Loucy (cell line): ENCODE results near the gene NCMAP.

Experiments
- H2AFZ ChIP-seq: fragments of 200-600 bp; sonication (generic); 2 replicates; pipeline ENCODE4 v1.6.0; 2016; ENCODE audit warnings: antibody characterized with exemption, mild to moderate bottlenecking, low read length, moderate library complexity
- H3F3A ChIP-seq: fragments of 200-600 bp; 2 replicates; pipeline ENCODE4 v1.6.0; 2016; ENCODE audit warnings: antibody characterized with exemption, low read depth, mild to moderate bottlenecking
- H3K27me3 ChIP-seq: fragments of 200-600 bp; sonication (generic); 2 replicates; pipeline ENCODE4 v1.6.1; 2014; ENCODE audit warnings: low read length, mild to moderate bottlenecking; ENCODE audit not compliant: insufficient read depth, poor library complexity, severe bottlenecking
- H3K36me3 ChIP-seq: fragments of 200-600 bp; sonication (generic); 2 replicates; pipeline ENCODE4 v1.6.1; 2016; ENCODE audit warnings: low read length; ENCODE audit not compliant: insufficient read depth
- H3K4me1 ChIP-seq: fragments of 200-600 bp; sonication (generic); 2 replicates; pipeline ENCODE4 v1.5.1; 2014; ENCODE audit warnings: low read length, mild to moderate bottlenecking; ENCODE audit not compliant: insufficient read depth, poor library complexity, severe bottlenecking
- H3K4me2 ChIP-seq: fragments of 200-600 bp; sonication (generic); 2 replicates; pipeline ENCODE4 v1.6.0; 2014; ENCODE audit warnings: antibody characterized with exemption, low read length, low read depth, mild to moderate bottlenecking; ENCODE audit not compliant: poor library complexity, severe bottlenecking
- H3K4me3 ChIP-seq: fragments of 200-600 bp; sonication (generic); 2 replicates; pipeline ENCODE4 v1.5.1; 2014; ENCODE audit warnings: low read length, mild to moderate bottlenecking, mixed read lengths; ENCODE audit not compliant: poor library complexity, severe bottlenecking
- H3K79me2 ChIP-seq: fragments of 200-600 bp; sonication (generic); 2 replicates; pipeline ENCODE4 v1.6.1; 2014; ENCODE audit warnings: low read length; ENCODE audit not compliant: insufficient read depth
- H3K9ac ChIP-seq: fragments of 200-600 bp; sonication (generic); 2 replicates; pipeline ENCODE4 v1.6.0; 2014; ENCODE audit warnings: mild to moderate bottlenecking, low read depth, low read length, moderate library complexity; ENCODE audit not compliant: poor library complexity, severe bottlenecking
- H3K9me2 ChIP-seq: fragments of 200-600 bp; sonication (generic); replicated peaks from 2 replicates; pipeline ENCODE4 v1.6.1; 2016; ENCODE audit warnings: low read depth, low read length, mixed read lengths
- H3K9me3 ChIP-seq: fragments of 200-600 bp; sonication (generic); 2 replicates; pipeline ENCODE4 v1.6.1; 2014; ENCODE audit warnings: mild to moderate bottlenecking, antibody characterized with exemption, low read length, low read depth; ENCODE audit not compliant: insufficient read depth
- H4K20me1 ChIP-seq: fragments of 200-600 bp; sonication (generic); 2 replicates; pipeline ENCODE4 v1.6.0; 2014; ENCODE audit warnings: antibody characterized with exemption, low read length, mild to moderate bottlenecking; ENCODE audit not compliant: insufficient read depth, poor library complexity, severe bottlenecking
- EZH2phosphoT487 ChIP-seq: fragments of 200-600 bp; IDR thresholded peaks from 2 replicates; pipeline ENCODE4 v1.6.1; 2018; ENCODE audit warnings: antibody characterized with exemption, mild to moderate bottlenecking, moderate library complexity, borderline replicate concordance
- TF ChIP-seq, protein P1 (sequence below): fragments of 200-600 bp; sonication (generic); conservative IDR thresholded peaks from 2 replicates; pipeline ENCODE4 v1.5.1; 2014; ENCODE audit warnings: mild to moderate bottlenecking, antibody characterized with exemption, low read length

Gene NCMAP

DNA sequence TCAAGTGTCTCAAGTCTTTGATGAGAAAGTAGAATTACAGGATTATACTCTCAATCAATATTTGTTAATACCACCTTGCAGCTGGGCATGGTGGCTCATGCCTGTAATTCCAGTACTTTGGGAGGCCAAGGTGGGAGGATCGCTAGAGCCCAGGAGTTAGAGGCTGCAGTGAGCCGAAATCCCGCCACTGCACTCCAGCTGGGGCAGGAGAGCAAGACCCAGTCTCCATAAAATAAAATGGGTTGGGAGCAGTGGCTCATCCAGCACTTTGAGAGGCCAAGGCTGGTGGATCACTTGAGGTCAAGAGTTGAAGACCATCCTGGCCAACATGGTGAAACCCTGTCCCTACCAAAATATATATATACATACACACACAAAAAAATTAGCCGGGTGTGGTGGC is 1.2 kb upstream of the NCMAP start:
- no peaks in the 10 kb centered on the region for H3K9me3 ChIP-seq
- H3F3A ChIP-seq = no peaks in the 10 kb centered on the region
- no peaks in the 10 kb centered on the region for H3K27me3 ChIP-seq
- H2AFZ ChIP-seq = no peak overlapping the region
- no peak for TF ChIP-seq EZH2phosphoT487
- TF ChIP-seq, protein P1, sequence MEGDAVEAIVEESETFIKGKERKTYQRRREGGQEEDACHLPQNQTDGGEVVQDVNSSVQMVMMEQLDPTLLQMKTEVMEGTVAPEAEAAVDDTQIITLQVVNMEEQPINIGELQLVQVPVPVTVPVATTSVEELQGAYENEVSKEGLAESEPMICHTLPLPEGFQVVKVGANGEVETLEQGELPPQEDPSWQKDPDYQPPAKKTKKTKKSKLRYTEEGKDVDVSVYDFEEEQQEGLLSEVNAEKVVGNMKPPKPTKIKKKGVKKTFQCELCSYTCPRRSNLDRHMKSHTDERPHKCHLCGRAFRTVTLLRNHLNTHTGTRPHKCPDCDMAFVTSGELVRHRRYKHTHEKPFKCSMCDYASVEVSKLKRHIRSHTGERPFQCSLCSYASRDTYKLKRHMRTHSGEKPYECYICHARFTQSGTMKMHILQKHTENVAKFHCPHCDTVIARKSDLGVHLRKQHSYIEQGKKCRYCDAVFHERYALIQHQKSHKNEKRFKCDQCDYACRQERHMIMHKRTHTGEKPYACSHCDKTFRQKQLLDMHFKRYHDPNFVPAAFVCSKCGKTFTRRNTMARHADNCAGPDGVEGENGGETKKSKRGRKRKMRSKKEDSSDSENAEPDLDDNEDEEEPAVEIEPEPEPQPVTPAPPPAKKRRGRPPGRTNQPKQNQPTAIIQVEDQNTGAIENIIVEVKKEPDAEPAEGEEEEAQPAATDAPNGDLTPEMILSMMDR = no peak
- H3K9ac ChIP-seq = no peak overlapping the region
- H3K36me3 ChIP-seq = no peaks in the 10 kb centered on the region
- H3K4me2 ChIP-seq = no peak overlapping the region
- H3K4me3 ChIP-seq = no peak overlapping the region
- peaks cover 19% of the 10 kb centered on the region for H3K4me1 ChIP-seq
- no peaks in the 10 kb centered on the region for H3K9me2 ChIP-seq
- H3K79me2 ChIP-seq = no peaks in the 10 kb centered on the region
- no peaks in the 10 kb centered on the region for H4K20me1 ChIP-seq

DNA sequence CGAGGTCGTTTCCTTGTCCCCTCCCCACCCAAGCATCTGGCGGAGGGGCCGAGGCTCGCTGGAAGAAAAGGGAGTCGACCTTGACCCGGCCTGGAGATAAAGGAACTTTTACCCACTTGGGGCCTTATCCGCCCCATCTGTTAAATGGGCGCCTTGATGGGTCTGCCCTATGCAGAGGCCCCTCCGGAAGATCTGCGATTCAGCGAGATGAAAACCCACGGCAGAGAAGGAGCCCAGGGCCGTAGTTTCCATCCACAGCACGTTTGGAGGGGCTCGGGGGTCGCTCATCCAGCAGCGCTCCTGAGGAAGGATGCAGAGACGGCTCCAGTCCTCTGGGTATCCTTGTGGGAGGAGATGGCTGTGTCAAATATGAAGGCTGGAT is 518 bp downstream of the NCMAP start:
- Histone ChIP-seq H3K27me3 (no peaks in the 10 kb centered on the region), H3K36me3 (no peaks in the 10 kb centered on the region), H3K9ac (no peak overlapping the region), H4K20me1 (no peaks in the 10 kb centered on the region), H2AFZ (no peak overlapping the region), H3K4me1 (peaks cover 19% of the 10 kb centered on the region), H3K4me2 (no peak overlapping the region), H3F3A (no peaks in the 10 kb centered on the region), H3K9me2 (no peaks in the 10 kb centered on the region), H3K79me2 (no peaks in the 10 kb centered on the region), H3K9me3 (no peaks in the 10 kb centered on the region), H3K4me3 (no peak overlapping the region)
- TF ChIP-seq, protein P1 = no peak
- TF ChIP-seq EZH2phosphoT487 = no peak

DNA sequence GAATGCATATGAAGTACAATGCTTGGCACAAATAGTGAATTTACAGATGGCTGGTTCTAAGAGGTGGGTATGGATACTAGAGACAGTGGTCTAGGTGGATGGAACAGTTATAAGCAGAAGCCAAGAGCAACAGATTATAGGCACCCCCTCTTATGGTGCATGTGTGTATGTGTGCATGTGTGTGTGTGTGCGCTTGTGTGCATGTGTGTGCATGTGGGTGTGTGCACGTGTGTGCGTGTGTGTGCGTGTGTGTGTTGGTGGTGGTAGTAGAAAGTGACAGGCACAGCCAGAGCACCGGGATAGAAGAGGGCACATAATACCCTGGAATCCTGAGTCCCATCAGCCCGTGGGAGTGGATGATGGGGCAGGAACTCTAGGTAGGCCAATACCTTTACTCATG is 1.3 kb downstream of the NCMAP start:
- Histone ChIP-seq H3K9me2 (no peaks in the 10 kb centered on the region), H3K4me2 (no peak overlapping the region), H3K79me2 (no peaks in the 10 kb centered on the region), H3K27me3 (no peaks in the 10 kb centered on the region), H3K9me3 (no peaks in the 10 kb centered on the region), H2AFZ (no peak overlapping the region; the same call in 1 of the 2 replicates), H3K4me3 (no peak overlapping the region), H4K20me1 (no peaks in the 10 kb centered on the region), H3K36me3 (no peaks in the 10 kb centered on the region), H3F3A (no peaks in the 10 kb centered on the region), H3K4me1 (peaks cover 19% of the 10 kb centered on the region), H3K9ac (no peak overlapping the region)
- TF ChIP-seq, protein P1 = no peak
- no peak for TF ChIP-seq EZH2phosphoT487
